ENCODE results near the gene TFAP2E.

Gene TFAP2E

DNA sequence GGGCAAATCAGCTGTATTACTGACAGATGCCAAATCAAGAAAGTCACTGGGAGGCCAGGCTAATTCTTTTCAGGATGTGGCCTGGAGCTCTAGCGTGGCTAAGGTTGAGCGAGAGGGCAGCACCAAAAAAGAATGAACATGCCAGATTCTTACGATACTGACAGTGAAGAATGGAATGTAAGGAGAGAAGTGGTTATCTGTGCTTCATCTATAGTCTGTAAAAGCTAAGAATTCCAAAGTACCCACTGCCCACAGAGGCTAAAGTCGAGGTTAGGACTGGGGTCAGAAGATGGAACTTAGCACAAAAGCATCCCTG is 32.7 kb downstream of the TFAP2E start:
- TF ChIP-seq YY1 (IDR thresholded peaks at IDR 0.05; ENCODE audit: low read depth) (no peak), RAD21 (IDR thresholded peaks at IDR 0.05; ENCODE audit: low read depth) (no peak), TEAD4 (IDR thresholded peaks at IDR 0.05) (no peak), TAF1 (IDR thresholded peaks at IDR 0.05; ENCODE audit: low read depth) (no peak), ZBTB7A (IDR thresholded peaks at IDR 0.05; ENCODE audit: low read depth) (no peak), CREB1 (IDR thresholded peaks at IDR 0.05; ENCODE audit: low read depth) (no peak), NFIC (IDR thresholded peaks at IDR 0.05) (no peak), EGR1 (IDR thresholded peaks at IDR 0.05) (no peak), CEBPB (IDR thresholded peaks at IDR 0.05) (no peak), FOXM1 (IDR thresholded peaks at IDR 0.05; ENCODE audit: borderline replicate concordance, low read depth) (no peak), EP300 (IDR thresholded peaks at IDR 0.05; ENCODE audit: borderline replicate concordance) (no peak), TCF12 (IDR thresholded peaks at IDR 0.05; ENCODE audit: low read depth) (no peak)
- TF ChIP-seq, protein P1, sequence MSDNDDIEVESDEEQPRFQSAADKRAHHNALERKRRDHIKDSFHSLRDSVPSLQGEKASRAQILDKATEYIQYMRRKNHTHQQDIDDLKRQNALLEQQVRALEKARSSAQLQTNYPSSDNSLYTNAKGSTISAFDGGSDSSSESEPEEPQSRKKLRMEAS (IDR thresholded peaks at IDR 0.05) = no peak
- TF ChIP-seq, protein P2, sequence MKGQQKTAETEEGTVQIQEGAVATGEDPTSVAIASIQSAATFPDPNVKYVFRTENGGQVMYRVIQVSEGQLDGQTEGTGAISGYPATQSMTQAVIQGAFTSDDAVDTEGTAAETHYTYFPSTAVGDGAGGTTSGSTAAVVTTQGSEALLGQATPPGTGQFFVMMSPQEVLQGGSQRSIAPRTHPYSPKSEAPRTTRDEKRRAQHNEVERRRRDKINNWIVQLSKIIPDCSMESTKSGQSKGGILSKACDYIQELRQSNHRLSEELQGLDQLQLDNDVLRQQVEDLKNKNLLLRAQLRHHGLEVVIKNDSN (IDR thresholded peaks at IDR 0.05) = no peak
- TF ChIP-seq, protein P3, sequence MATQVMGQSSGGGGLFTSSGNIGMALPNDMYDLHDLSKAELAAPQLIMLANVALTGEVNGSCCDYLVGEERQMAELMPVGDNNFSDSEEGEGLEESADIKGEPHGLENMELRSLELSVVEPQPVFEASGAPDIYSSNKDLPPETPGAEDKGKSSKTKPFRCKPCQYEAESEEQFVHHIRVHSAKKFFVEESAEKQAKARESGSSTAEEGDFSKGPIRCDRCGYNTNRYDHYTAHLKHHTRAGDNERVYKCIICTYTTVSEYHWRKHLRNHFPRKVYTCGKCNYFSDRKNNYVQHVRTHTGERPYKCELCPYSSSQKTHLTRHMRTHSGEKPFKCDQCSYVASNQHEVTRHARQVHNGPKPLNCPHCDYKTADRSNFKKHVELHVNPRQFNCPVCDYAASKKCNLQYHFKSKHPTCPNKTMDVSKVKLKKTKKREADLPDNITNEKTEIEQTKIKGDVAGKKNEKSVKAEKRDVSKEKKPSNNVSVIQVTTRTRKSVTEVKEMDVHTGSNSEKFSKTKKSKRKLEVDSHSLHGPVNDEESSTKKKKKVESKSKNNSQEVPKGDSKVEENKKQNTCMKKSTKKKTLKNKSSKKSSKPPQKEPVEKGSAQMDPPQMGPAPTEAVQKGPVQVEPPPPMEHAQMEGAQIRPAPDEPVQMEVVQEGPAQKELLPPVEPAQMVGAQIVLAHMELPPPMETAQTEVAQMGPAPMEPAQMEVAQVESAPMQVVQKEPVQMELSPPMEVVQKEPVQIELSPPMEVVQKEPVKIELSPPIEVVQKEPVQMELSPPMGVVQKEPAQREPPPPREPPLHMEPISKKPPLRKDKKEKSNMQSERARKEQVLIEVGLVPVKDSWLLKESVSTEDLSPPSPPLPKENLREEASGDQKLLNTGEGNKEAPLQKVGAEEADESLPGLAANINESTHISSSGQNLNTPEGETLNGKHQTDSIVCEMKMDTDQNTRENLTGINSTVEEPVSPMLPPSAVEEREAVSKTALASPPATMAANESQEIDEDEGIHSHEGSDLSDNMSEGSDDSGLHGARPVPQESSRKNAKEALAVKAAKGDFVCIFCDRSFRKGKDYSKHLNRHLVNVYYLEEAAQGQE (IDR thresholded peaks at IDR 0.05; ENCODE audit: low read depth) = no peak

DNA sequence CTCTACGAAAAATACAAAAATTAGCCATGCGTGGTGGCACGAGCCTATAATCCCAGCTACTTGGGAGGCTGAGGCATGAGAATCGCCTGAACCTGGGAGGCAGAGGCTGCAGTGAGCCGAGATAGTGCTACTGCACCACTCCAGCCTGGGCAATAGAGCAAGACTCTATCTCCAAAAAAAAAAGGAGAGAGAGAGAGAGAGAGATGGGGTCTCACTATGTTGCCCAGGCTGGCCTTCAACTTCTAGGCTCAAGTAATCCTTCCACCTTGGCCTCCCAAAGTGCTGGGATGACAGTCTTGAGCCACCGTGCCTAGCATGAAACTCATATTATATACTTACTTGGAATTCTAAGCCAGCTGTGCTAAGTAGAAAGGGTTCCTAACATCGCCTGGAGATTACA is 38.5 kb downstream of the TFAP2E start:
- no peak for TF ChIP-seq FOXM1 (IDR thresholded peaks at IDR 0.05; ENCODE audit: borderline replicate concordance, low read depth)
- no peak for TF ChIP-seq NFIC (IDR thresholded peaks at IDR 0.05)
- no peak for TF ChIP-seq RAD21 (IDR thresholded peaks at IDR 0.05; ENCODE audit: low read depth)
- no peak for TF ChIP-seq TEAD4 (IDR thresholded peaks at IDR 0.05)
- no peak for TF ChIP-seq ZBTB7A (IDR thresholded peaks at IDR 0.05; ENCODE audit: low read depth)
- TF ChIP-seq CEBPB (IDR thresholded peaks at IDR 0.05) = no peak
- TF ChIP-seq, protein P2 (IDR thresholded peaks at IDR 0.05) = no peak

DNA sequence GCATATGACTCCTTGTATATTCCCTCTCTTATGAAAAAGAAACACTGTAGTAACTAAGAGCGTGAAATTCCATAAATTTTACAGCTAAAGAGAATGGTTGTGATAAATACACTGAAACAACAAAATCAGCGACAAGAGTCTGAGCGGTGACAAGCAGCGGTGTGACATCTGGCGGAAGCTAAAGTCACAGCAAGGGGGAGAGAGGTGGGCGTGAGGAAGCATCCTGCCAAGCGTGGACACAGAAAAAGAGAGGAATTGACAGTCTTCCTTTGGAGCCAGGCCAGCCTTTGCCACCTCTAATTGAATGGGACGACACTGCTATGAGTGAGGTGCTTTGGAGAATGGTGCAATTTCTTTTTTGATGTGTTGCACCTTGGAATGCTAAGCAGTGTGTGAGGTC is 42.3 kb downstream of the TFAP2E start:
- TF ChIP-seq CREB1 (IDR thresholded peaks at IDR 0.05; ENCODE audit: low read depth) (no peak), TEAD4 (IDR thresholded peaks at IDR 0.05) (no peak), YY1 (IDR thresholded peaks at IDR 0.05; ENCODE audit: low read depth) (no peak), TCF12 (IDR thresholded peaks at IDR 0.05; ENCODE audit: low read depth) (no peak), RAD21 (IDR thresholded peaks at IDR 0.05; ENCODE audit: low read depth) (no peak), EGR1 (IDR thresholded peaks at IDR 0.05) (no peak), TAF1 (IDR thresholded peaks at IDR 0.05; ENCODE audit: low read depth) (no peak), NFIC (IDR thresholded peaks at IDR 0.05) (no peak), EP300 (IDR thresholded peaks at IDR 0.05; ENCODE audit: borderline replicate concordance) (no peak), CEBPB (IDR thresholded peaks at IDR 0.05) (no peak)
- TF ChIP-seq, protein P3 (IDR thresholded peaks at IDR 0.05; ENCODE audit: low read depth) = no peak
- TF ChIP-seq, protein P1 (IDR thresholded peaks at IDR 0.05) = no peak
- TF ChIP-seq, protein P2 (IDR thresholded peaks at IDR 0.05) = no peak

DNA sequence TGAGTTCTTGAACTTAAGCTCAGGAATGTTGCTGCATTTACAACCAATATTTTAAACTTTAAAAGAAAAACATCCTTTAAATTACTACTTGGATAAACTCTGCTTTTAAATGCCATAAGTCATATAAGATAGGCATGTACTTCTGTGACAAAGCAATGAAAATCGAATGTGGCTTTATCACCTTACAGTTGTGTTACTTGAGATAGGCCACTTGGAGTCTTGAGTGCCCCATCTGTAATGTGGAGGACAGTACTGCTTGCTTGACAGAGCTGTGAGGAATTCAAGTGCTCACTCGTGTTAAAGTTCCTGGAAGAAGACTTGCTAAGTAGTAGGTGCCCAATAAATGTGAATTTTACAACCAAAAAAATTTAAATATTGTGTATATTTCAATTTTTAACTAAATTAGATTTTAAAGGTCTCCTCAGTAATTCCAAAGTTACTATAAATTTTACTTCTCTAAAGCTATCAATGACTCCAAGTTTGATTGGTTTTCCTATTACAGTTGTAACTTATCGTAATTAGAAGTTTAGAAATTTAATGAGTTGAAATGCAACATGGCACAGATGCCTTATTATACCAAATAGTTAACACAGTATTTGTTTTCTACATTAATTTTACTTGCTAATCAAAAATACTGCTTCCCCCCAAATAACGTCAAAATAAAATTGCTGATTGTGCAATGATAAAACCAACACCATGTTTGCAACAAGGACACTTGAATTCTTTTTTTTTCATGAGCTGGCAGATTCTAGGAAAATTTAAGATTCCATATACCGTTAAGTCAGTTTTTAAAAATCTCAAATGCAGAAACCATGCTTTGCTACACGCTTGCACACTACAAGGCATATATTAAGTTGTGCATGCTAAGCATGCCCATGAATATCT is 46.4 kb downstream of the TFAP2E start:
- TF ChIP-seq EP300 (IDR thresholded peaks at IDR 0.05; ENCODE audit: borderline replicate concordance) (no peak), TCF12 (IDR thresholded peaks at IDR 0.05; ENCODE audit: low read depth) (no peak), TEAD4 (IDR thresholded peaks at IDR 0.05) (no peak), NFIC (IDR thresholded peaks at IDR 0.05) (no peak), YY1 (IDR thresholded peaks at IDR 0.05; ENCODE audit: low read depth) (no peak), RAD21 (IDR thresholded peaks at IDR 0.05; ENCODE audit: low read depth) (no peak), ZBTB7A (IDR thresholded peaks at IDR 0.05; ENCODE audit: low read depth) (no peak), CEBPB (IDR thresholded peaks at IDR 0.05) (no peak), TAF1 (IDR thresholded peaks at IDR 0.05; ENCODE audit: low read depth) (no peak), EGR1 (IDR thresholded peaks at IDR 0.05) (no peak), CREB1 (IDR thresholded peaks at IDR 0.05; ENCODE audit: low read depth) (no peak), FOXM1 (IDR thresholded peaks at IDR 0.05; ENCODE audit: borderline replicate concordance, low read depth) (no peak)
- TF ChIP-seq, protein P2 (IDR thresholded peaks at IDR 0.05) = no peak
- TF ChIP-seq, protein P3 (IDR thresholded peaks at IDR 0.05; ENCODE audit: low read depth) = no peak
- TF ChIP-seq, protein P1 (IDR thresholded peaks at IDR 0.05) = no peak

Measured in Ishikawa (cell line).